Measurements from ENCODE around the gene SREK1.

DNA sequence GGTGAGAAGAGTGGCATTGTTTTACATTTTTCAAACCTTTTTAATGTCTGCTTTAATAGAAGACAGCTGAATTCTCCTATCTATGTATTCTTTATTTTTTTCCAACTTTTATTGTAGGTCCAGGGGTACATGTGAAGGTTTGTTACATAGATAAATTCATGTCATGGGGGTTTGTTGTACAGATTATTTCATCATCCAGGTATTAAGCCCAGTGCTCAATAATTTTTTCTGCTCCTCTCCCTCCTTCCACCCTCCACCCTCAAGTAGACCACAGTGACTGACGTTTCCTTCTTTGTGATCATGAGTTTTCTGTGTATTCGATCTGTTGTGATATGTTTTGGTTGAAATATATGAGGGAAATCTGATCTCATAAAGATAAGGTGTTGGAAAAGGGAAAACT is 1.7 kb upstream of the SREK1 start:
- no peak for TF ChIP-seq EZH2 (IDR thresholded peaks at IDR 0.05)
- no peak for TF ChIP-seq POLR2AphosphoS5 (IDR thresholded peaks at IDR 0.05; ENCODE audit: borderline replicate concordance, low read depth, low read length)

All from SK-N-MC (cell line).